H7 (cell line): Measurements from ENCODE around the gene NEK7. TPM values are rescaled to one million over a fixed set of nuclear protein-coding genes. Genes with fewer than 3 reads are reported as not detected.

Experiments
- DNase-seq: peaks from one replicate; pipeline ENCODE4 v3.0.0; 2012
- H3K27me3 ChIP-seq: 2 replicates; pipeline ENCODE4 v1.6.0; 2011; ENCODE audit warnings: mild to moderate bottlenecking, low read length; ENCODE audit not compliant: control insufficient read depth, insufficient read depth
- H3K36me3 ChIP-seq: replicated peaks from 2 replicates; pipeline ENCODE4 v1.5.1; 2011; ENCODE audit warnings: low read length; ENCODE audit not compliant: control insufficient read depth, insufficient read depth
- H3K4me3 ChIP-seq: 2 replicates; pipeline ENCODE4 v1.5.1; 2011; ENCODE audit warnings: low read depth, mild to moderate bottlenecking, control low read depth, low read length, moderate library complexity; ENCODE audit not compliant: insufficient read depth
- total RNA-seq: library from RNA; depleted of rRNA; stranded (reverse); fragments of >200 nt; shearing (Covaris generic); gene quantifications from 2 replicates; pipeline ENCODE4 v1.2.3, GENCODE V29; 2014

Gene NEK7
- total RNA-seq, 1 experiment from 2014 or later, result 20.3 TPM

GRCh38 chr1:198157847-198158725, 1.3 kb downstream of the NEK7 start:
- no peaks in the 10 kb centered on the region for H3K36me3 ChIP-seq
- H3K4me3 ChIP-seq, result peak overlapping the region; percentile 85
- DNase-seq, result no peak
- no peaks in the 10 kb centered on the region for H3K27me3 ChIP-seq

GRCh38 chr1:198158735-198159589, 2.2 kb downstream of the NEK7 start:
- H3K36me3 ChIP-seq, result no peaks in the 10 kb centered on the region
- DNase-seq, result peak; percentile 91
- peak overlapping the region; percentile 85 for H3K4me3 ChIP-seq
- no peaks in the 10 kb centered on the region for H3K27me3 ChIP-seq

- no peak for DNase-seq
- Histone ChIP-seq H3K36me3 (no peaks in the 10 kb centered on the region), H3K4me3 (no peak overlapping the region), H3K27me3 (no peaks in the 10 kb centered on the region)
Measured at GRCh38 chr1:198160222-198160621, 3.4 kb downstream of the NEK7 start.

- Histone ChIP-seq H3K4me3 (no peak overlapping the region), H3K36me3 (no peaks in the 10 kb centered on the region), H3K27me3 (no peaks in the 10 kb centered on the region)
- no peak for DNase-seq
Measured at GRCh38 chr1:198160946-198161614, 4.3 kb downstream of the NEK7 start.

GRCh38 chr1:198161718-198162090, 4.9 kb downstream of the NEK7 start:
- no peak for DNase-seq
- H3K36me3 ChIP-seq, result no peaks in the 10 kb centered on the region
- no peak overlapping the region for H3K4me3 ChIP-seq
- no peaks in the 10 kb centered on the region for H3K27me3 ChIP-seq

- no peak overlapping the region for H3K4me3 ChIP-seq
- DNase-seq, result no peak
- H3K36me3 ChIP-seq, result no peaks in the 10 kb centered on the region
- H3K27me3 ChIP-seq, result no peaks in the 10 kb centered on the region
Measured at GRCh38 chr1:198162091-198162767, 5.4 kb downstream of the NEK7 start.

- no peak for DNase-seq
- no peaks in the 10 kb centered on the region for H3K27me3 ChIP-seq
- no peak overlapping the region for H3K4me3 ChIP-seq
- no peaks in the 10 kb centered on the region for H3K36me3 ChIP-seq
Measured at GRCh38 chr1:198165927-198166647, 9.3 kb downstream of the NEK7 start.

- H3K36me3 ChIP-seq, result no peaks in the 10 kb centered on the region
Measured at GRCh38 chr1:198166900-198167299, 10.1 kb downstream of the NEK7 start.

GRCh38 chr1:198167436-198167934, 10.7 kb downstream of the NEK7 start:
- H3K27me3 ChIP-seq, result no peaks in the 10 kb centered on the region
- no peak for DNase-seq
- H3K36me3 ChIP-seq, result no peaks in the 10 kb centered on the region
- no peak overlapping the region for H3K4me3 ChIP-seq

More at GRCh38 chr1:198166900-198167299, 10.1 kb downstream of the NEK7 start:
- Histone ChIP-seq H3K27me3 (no peaks in the 10 kb centered on the region), H3K4me3 (no peak overlapping the region)
- DNase-seq, result no peak

- Histone ChIP-seq H3K36me3 (no peaks in the 10 kb centered on the region), H3K4me3 (no peak overlapping the region), H3K27me3 (no peaks in the 10 kb centered on the region)
- DNase-seq, result no peak
Measured at GRCh38 chr1:198168227-198168626, 11.4 kb downstream of the NEK7 start.

GRCh38 chr1:198169672-198170071, 12.9 kb downstream of the NEK7 start:
- Histone ChIP-seq H3K36me3 (no peaks in the 10 kb centered on the region), H3K27me3 (no peaks in the 10 kb centered on the region), H3K4me3 (no peak overlapping the region)

GRCh38 chr1:198171667-198172540, 15.1 kb downstream of the NEK7 start:
- H3K36me3 ChIP-seq, result no peaks in the 10 kb centered on the region
- DNase-seq, result no peak
- H3K27me3 ChIP-seq, result no peaks in the 10 kb centered on the region
- H3K4me3 ChIP-seq, result no peak overlapping the region

More at GRCh38 chr1:198169672-198170071, 12.9 kb downstream of the NEK7 start:
- no peak for DNase-seq

- no peak for DNase-seq
- H3K27me3 ChIP-seq, result no peaks in the 10 kb centered on the region
Measured at GRCh38 chr1:198173832-198174231, 17.0 kb downstream of the NEK7 start.

More at GRCh38 chr1:198173832-198174231, 17.0 kb downstream of the NEK7 start:
- Histone ChIP-seq H3K4me3 (no peak overlapping the region), H3K36me3 (no peaks in the 10 kb centered on the region)
